LHCN-M2 (cell line): ENCODE measurements around the gene CDKN2AIPNL. TPM values are rescaled to one million over a fixed set of nuclear protein-coding genes. Genes with fewer than 3 reads are reported as not detected.

Source experiments
- DNase-seq: peaks from one replicate; pipeline ENCODE4 v3.0.0-alpha.2; 2012; ENCODE audit warnings: low read depth
- polyA plus RNA-seq: library from polyadenylated mRNA; unstranded; fragments of >200 nt; gene quantifications from one replicate; pipeline ENCODE4 v1.2.1, GENCODE V29; 2012; ENCODE audit warnings: missing spikeins
- total RNA-seq: library from RNA; depleted of rRNA; stranded (reverse); fragments of >200 nt; gene quantifications from 2 replicates; pipeline ENCODE4 v1.2.3, GENCODE V29; 2014; rRNA removed

The CDKN2AIPNL gene, protein sequence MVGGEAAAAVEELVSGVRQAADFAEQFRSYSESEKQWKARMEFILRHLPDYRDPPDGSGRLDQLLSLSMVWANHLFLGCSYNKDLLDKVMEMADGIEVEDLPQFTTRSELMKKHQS
- total RNA-seq: 40.8 and 43.3 TPM in 2 replicates
- 25.1 TPM for polyA plus RNA-seq

DNA sequence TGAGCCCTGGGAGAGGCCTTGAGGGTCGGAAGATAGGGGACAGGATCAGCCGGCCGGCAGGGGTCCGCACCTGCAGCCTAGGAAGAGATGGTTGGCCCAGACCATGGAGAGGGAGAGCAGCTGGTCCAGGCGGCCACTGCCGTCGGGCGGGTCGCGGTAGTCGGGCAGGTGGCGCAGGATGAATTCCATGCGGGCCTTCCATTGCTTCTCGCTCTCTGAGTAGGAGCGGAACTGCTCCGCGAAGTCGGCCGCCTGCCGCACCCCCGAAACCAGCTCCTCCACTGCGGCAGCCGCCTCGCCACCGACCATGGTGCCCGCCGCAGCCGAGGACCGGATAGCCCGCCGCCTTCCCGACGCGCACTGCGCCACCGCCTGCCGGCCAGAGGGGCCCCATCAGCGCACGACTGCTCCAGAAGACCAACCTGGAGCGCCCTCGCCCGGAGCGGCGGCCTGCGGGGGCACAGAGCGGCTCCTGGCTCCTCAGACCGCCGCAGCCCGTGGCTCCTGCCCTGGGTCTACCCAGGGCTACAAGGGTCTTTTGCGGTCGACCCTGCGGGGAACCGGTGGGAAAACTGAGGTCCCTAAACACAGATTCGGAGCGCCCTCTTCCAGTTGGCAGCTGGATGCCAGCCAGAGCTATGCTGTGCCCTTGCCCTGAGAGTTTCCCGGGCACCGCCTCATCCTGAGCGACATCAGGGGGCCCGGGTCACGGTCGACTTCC lies at the start of gene CDKN2AIPNL:
CDKN2AIPNL (minus strand) TSS at position 336 of the 721 bp plus-strand sequence; CDS start at position 309, 27 bp downstream.
- peak; percentile 80 for DNase-seq

DNA sequence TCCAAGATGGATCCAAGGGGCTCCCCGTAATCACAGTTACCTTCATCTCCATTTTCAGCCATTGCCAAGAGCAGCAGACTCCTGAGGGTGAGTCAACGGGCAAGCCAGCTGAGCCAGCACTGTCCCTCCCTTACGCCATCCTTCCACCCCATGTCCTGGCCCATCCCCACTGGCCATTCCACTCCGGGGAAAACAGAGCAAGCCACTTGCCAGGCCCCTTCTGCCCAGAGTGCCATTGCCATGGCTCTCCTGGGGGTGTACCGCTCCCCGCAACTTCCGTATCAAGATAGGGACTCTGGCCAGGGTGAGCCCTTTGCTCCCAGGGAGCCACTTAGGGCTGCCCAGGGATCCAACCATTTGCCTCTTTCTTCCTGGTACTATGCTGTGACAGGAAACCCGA lies 48.9 kb upstream of the CDKN2AIPNL start:
- no peak for DNase-seq

GRCh38 chr5:134459491-134459890 lies 47.8 kb upstream of the CDKN2AIPNL start:
- no peak for DNase-seq

- no peak for DNase-seq
These were observed 47.3 kb upstream of the CDKN2AIPNL start for GRCh38 chr5:134459010-134459403.

DNA sequence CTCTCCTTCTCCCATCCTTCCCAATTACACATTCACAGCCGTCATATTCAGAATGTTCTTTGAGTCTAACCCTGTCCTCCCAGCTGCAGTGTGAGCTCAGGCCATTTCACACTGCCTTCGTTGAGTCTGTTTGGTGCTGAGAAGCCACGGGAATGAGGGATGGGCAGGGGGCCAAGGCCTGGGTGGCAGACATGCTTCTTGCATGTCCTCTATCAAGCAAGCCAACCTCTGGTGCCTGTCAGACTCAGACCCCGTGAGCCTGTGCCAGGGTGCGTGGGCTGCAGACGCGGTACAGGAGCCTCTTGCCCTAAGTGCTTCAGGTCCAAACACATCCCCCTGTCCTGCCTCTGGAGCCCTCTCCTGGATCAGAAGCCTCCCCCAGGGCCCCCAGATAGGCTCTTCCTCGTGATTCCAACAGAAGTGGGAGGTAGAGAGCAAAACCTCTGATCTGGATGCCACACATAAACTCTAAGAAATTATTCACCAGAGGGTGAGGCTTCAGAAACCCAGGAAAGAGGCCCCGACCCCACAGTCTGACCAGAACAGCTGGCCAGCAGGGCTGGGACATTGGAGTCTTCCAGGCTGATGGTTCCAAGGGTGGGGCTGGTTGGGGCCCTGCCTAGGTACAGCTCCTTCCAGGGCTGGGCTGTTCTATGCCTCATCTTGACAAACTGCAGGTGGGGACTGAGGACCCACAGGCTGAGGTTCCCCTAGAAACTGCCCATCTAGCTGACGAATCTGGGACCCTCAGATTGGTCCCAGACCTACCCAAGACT lies 46.7 kb upstream of the CDKN2AIPNL start:
- DNase-seq: peak; percentile 46

- no peak for DNase-seq
These were observed 46.1 kb upstream of the CDKN2AIPNL start for GRCh38 chr5:134457801-134458200.

DNA sequence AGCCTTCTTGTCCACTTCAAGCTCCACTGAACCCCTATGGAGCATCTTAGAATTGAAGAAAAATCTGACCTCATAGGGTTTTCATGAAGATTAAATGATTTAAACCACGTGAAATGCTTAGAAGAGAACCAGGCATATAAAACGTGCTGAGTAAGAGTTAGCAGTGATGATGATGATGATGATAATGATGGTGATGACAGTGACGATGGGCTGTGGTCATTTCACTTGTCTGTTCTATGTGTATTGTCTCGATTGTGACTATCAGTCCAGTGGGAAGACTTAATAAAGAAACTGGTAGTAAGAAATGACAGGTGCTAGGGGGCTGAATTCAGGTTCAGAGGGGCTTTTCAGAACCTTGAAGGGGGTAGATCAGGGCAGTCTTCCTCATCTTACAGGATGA lies 45.1 kb upstream of the CDKN2AIPNL start:
- no peak for DNase-seq

DNA sequence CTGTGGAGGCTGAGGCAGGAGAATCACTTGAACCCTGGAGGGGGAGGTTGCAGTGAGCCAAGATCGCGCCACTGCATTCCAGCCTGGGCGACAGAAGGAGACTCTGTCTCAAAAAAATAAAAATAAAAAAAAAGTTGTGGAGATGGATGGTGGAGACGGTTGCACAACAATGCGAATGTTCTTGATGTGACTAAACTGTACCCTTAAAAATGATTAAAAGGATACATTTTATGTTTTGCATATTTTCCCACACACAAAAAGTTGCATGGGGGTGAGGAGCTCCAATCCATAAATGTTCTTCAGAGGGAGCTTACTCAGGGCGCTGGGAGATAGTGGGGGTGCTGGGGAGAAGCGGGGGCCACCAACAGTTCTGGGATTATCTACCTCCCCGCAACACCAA lies 43.8 kb upstream of the CDKN2AIPNL start:
- DNase-seq: no peak

DNA sequence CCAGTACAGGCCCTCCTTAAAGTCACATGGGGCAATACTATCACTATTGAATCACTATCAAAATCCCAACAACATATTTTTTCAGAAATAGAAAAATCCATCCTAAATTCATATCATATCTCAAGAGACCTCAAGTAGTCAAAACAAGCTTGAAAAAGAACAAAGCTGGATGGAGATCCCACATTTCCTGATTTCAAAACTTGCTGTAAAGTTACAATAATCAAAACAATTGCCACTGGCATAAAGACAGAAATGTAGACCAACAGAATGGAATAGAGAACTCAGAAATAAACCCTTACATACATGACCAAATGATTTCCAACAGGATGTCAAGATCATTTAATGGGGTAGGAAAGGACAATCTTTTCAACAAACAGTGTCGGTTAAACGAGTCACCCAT lies 41.3 kb upstream of the CDKN2AIPNL start:
- DNase-seq: no peak

GRCh38 chr5:134451936-134452505 lies 40.3 kb upstream of the CDKN2AIPNL start:
- DNase-seq: peak; percentile 72

DNA sequence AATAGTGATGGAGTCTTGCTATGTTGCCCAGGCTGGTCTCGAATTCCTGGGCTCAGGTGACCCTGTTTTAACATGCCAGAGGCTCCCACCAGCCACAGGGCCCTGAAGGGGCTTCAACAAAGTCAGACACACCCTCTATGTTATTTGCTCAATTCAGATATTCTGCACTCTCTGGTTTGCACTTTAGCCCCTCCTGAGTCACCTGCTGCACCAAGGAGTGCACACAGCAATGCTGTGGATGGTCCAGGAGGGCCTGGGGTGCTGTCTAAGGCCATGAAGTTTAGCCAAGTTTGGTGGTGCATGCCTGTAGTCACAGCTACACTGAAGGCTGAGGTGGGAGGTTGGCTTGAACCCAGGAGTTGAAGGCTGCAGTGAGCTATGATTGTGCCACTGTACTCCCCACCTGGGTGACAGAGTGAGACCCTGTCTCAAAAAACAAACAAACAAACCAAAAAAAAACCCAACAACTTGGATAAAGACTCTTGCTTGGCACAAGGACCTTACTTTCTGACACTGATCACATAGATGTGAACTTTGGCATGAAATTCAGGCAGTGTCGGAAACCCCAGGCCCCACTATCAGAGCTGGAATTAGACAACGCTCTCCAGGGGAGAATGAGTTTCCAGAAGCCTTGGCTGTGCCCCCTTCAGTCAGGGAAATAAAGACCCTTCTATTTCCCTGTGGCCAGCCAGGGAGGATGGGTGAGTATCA lies 39.7 kb upstream of the CDKN2AIPNL start:
- DNase-seq: no peak

- no peak for DNase-seq
These were observed 38.7 kb upstream of the CDKN2AIPNL start for GRCh38 chr5:134450374-134450773.

- no peak for DNase-seq
These were observed 37.5 kb upstream of the CDKN2AIPNL start for GRCh38 chr5:134449167-134449566.

DNA sequence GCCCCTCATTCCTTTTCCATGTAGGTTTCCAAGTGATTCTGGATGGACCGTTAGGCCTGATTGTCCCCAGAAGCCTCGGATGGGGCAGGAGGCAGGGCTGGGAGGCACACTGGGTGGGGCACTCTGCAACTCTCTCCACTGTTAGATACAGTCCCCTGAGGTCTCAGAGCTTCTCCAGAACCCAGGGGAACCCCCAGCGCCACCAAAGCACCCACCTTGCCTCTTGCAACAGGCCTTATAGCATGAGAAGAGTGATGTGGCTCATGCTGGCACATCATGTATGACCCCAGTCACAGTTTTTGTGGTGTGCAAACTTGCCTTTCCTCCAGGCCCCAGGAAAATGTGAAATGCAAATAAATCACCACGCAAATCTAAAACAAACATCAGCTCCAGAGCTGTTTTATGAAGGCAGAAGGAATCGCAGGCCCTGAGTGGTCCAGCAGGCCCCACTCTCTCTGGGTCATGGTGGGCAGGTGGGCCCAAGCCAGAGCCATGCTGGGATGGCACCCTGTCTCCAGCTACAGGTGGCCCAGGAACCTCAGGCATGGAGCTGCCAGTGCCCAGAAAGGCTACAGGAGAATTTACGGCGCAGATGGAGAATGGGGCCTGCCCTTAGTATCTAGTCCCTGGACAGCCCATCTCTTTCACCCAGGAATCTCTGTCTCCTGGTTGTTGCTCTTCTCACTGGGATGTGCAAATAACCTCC lies 36.3 kb upstream of the CDKN2AIPNL start:
- no peak for DNase-seq

DNA sequence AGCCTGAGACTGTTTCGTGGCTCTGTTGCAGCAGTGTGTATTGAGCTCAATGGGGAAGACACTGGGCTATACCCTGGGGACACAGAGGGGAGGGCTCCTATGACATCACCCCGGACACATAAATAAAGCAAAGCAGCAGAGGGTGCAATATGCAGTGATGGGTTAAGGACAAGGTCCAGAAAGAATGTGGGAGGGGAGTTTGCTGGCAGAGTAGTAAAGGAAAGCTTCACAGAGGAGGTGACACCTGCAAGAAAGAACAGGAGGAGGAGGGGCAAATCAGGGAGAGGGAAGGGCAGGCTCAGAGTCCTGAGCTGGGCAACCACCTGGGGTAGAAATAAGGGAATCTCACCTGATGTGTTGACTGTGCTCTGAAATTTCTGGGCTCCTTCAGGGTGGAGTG lies 35.3 kb upstream of the CDKN2AIPNL start:
- no peak for DNase-seq

DNA sequence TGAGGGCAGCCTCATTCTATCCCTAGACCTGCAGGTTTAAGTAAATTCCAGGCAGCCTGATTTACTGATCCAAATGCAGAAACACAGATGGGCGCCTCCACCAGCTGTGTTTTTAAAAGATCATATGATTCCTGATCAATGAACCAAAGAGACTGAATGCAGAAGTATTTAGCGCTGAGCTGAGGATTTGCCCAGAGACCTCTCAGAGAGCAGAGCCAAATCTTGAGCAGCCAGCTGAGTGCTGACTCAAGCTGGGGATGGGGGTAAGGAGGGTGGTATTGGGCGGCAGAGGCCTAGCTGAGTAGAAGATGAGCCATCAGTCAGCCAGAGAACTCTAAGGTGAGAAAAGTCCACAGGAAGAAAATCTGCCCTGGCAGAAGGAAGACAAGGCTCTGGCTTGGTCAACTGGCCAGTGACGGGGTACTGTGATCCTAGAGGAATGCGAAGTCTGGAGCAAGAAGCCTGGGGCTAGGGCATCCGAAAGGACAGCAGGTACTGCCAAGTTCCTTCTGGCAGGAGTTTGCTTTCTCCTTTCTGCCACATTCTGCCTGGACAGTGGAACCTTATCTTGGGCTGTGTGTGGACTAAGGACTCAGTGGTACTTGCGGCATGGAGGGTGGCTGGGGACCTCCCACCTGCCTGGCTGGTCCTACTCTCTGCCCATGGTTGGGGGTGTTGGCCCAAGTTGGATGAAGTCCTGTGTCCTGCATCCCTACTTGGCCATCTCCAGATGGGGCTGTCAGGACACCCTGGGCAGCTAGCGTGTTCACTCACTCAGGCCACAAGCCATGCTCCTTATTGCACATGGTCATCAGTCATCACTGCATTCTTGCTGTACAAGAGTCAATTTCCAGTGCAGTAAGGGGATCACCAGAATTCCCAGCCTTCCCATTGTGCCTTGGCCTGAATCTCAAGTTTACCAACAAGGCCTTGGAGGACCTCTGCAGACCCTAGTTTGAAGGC lies 34.5 kb upstream of the CDKN2AIPNL start:
- DNase-seq: no peak

- no peak for DNase-seq
These were observed 33.3 kb upstream of the CDKN2AIPNL start for GRCh38 chr5:134444941-134445471.

DNA sequence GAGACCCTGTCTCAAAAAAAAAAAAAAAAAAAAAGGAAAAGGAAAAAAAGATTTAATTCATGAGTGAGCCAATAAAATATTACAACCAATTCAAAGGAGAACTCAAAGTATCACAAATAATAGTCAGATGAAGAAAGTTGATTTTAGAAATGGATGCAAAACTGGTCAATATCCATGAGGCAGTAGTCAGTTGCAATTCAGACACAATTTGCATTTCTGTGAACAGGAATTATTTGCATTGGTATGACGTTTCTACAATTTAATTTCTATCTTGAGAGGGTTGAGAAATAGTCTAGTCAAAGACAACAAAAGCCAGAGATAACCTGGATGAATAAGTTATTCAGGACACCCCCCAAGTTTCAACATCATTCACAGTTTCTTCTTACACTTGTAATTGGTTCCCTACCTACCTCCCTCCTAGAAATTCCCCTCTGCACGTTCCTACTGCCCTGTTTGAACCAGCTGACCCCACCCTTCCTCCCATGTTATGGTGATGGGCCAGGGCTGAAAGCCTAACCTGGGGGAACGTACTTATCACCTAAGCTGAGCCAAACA lies 28.6 kb upstream of the CDKN2AIPNL start:
- DNase-seq: no peak

DNA sequence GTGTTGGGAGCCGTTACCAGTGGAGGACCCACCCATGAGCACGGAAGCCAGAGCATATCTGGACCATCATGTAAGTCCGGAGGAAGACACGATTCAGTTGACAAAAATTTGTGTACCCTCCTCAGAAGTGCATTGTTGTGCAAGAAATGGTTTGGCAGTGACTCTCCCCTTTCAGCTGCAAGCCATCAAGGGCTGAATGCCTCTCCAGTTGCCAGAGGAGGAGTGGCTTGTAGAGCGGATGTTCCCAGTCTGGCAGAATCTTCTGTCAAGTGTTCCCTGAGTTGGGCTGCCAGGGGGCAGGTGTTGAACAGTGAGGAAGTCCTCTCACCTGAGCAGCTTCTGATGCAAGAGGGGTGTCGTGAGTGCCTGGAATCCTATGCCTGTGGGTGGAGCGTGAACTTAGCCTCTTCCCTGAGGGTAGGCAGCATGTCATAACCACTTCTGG lies 27.6 kb upstream of the CDKN2AIPNL start:
- peak; percentile 73 for DNase-seq
